ENCODE measurements around the gene NIP7.

DNA sequence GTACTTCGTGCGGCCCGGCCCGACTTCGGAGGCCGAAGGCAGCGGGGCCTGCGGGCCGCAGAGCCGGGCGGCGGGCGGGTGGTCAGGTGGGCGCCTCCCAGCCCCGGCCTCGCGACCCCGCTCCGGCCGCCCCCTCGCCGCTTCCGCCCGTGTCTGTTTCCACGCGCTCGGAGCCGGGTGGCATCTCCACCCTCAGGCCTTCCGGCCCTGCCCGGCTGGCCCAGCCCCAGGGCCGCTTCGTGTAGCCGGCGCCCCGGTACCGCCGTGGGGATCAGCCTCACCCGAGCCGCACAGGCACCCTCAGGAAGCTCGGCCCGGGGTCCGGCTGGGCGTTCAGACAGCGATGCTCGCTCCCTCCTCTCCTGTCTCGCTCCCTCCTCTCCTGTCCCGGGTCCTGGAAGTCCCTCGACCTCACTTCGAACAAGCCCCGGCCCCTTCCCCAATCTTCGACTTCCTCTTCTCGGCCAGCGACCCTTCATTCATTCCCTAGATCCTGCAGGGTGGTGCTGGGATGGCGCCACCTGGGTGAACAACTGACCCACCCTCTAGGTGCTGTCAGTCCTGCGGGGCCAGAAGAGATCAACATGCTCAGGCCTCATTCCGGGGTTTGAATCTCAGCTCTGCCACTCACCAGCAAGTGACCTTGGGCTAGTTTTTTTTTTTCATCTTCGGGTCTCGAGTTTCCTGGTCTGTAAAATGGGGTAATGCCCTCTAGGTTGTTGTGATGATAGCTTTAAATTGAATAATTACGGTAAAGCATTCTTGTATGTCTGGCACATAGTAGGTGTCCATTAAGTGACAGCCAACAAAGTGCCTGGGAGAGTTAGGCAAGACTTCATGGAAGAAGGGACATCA, 27.8 kb upstream of the NIP7 start:
- TF ChIP-seq, protein P1, sequence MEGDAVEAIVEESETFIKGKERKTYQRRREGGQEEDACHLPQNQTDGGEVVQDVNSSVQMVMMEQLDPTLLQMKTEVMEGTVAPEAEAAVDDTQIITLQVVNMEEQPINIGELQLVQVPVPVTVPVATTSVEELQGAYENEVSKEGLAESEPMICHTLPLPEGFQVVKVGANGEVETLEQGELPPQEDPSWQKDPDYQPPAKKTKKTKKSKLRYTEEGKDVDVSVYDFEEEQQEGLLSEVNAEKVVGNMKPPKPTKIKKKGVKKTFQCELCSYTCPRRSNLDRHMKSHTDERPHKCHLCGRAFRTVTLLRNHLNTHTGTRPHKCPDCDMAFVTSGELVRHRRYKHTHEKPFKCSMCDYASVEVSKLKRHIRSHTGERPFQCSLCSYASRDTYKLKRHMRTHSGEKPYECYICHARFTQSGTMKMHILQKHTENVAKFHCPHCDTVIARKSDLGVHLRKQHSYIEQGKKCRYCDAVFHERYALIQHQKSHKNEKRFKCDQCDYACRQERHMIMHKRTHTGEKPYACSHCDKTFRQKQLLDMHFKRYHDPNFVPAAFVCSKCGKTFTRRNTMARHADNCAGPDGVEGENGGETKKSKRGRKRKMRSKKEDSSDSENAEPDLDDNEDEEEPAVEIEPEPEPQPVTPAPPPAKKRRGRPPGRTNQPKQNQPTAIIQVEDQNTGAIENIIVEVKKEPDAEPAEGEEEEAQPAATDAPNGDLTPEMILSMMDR (IDR thresholded peaks at IDR 0.05), result peak in 1 of 7 experiments; percentile 5
- TF ChIP-seq POLR2A (IDR thresholded peaks at IDR 0.05), result no peak

Data from body of pancreas (tissue), 4 donors.